Stimulated activated CD8-positive, alpha-beta memory T cell treated with anti-CD3 and anti-CD28 coated beads, Interleukin-12 subunit alpha, Interleukin-12 subunit beta, amount 100 ng/mL, for 4 hours (primary cell): ENCODE results near the gene ELAVL1.
"Not testable (repeated sequence)": the region's sequence is repeated elsewhere in the genome, so short reads cannot be mapped to it uniquely, and the experiment has no call there.

Experiments
- DNase-seq: peaks from one replicate; pipeline ENCODE4 v3.0.0-alpha.2; 2020; ENCODE audit warnings: low read depth

Gene ELAVL1

DNA sequence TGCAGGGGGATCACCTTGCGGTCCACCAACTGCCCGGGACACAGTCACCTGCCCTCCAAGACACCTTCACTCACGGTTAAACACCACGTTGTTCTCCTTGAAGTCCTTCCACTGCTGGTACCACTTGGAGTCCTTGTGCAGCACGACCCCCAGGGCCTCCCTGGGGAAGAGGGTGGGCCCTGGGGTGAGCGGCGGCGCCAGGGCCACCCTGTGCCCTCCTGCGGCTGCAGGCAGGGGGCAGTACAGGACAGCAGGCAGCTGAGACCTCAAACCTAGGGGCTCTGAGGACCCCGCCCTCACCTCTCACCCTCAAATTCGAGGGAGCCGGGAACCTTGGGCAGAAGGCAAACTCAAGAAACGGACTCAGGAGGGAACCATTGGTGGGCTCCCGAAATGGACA lies 72.0 kb downstream of the ELAVL1 start:
- DNase-seq = no peak

DNA sequence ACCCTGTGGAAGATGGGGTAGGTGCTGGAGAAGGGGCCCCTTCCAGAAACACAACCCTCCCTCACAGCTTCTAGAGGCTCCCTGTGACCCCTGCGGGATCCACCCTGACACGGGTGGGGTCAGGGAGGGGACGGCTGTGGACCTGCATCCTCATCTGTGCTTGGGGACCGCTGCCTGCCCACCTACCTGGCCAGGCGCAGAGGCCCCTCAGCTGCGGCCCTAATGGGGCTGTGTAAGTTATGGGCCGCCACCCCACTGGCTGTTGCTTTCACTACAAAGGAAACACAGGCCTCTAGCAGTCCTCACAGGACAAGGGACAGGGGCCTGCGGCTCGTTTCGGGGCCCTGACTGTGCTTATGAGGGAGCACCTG lies 72.5 kb downstream of the ELAVL1 start:
- DNase-seq = no peak

DNA sequence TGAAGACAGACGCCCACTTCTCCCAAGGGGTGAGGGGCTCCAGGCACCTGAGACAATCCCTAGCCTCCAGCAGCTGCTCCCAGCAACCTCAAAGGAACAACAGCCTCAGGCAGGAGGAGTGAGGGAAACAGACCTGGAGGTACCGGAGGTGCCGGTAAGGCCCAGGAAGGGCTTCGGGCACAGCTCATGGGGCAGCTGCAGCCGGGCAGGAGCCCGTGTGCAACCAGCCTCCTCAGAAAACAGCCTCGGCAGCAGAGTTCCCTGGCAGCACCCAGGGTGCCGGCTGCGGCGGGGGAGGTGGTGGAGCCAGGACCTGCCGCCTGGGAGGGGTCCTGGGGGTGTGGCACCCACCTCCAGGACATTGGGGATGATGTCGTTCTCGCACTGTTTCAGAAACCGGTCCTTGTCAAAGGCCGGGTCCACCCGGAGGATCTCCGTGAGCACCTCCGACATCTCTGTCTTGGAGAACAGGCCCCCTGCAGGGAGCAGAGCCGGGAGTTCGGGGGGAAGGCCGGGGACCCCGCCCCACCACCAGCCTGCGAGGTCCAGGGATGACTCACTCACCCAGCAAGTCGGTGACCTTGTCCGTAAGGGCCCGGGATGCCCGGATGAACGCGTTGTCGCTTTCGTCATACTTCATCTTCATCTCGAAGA lies 73.0 kb downstream of the ELAVL1 start:
- no peak for DNase-seq

DNA sequence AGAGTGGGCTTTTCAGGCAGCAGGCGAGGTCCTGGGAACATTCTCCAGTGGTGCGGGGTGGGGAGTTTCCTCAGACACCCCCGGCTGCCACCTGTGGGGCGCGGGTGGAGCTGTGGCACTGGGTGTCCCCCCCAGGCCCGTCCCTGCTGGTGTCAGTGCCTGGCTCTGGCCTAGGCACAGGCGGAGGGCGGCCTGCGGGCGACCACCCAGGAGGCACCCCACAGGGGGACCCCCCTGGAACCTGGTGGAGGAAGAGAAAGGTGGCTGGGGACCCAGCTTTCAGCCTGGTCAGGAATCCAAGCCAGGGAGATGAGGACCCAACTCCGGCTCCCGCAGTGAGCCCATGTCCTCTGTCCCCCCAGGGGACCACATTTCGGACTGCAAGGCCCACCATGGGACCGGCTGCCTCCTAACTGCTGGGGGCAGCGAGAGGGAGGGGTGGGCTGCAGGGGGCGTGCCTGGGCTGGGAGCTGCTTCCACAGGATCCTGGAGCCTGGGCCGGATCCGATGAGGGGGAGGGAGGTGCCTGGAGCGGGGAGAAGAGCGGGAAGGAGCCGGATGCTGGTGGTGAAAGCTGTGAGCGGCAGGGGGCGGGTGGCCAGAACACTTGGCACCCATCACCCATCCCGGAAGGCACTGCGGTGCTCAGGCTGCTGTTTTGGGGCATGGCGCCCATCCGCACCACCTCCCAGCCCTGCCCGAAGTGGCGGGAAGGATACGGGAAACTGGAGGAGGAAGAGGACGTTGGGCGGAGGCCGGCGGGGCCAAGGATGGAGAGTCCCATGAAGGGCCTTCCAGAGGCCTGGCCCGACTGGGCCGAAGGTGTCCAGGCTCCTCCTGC lies 74.0 kb downstream of the ELAVL1 start:
- no peak for DNase-seq

DNA sequence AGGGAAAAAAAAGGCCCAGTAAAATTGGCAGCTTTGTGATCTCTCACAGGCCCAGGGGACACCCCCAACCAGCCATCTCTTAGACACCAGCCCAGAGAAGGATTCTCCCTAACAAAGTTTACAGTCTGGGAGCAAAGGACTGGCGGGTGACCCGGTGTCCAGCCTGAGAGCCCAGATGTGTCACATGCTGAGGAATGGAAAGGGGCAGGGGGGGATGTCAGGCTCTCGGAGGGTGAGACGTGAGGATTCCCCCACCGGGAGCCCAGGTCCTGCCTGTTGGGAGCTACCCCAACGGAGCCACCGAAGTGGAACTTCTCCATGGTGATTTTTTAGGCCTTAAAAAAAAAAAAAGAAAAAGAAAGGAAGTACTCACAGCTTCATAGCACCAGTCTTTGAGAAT lies 74.7 kb downstream of the ELAVL1 start:
- no peak for DNase-seq

DNA sequence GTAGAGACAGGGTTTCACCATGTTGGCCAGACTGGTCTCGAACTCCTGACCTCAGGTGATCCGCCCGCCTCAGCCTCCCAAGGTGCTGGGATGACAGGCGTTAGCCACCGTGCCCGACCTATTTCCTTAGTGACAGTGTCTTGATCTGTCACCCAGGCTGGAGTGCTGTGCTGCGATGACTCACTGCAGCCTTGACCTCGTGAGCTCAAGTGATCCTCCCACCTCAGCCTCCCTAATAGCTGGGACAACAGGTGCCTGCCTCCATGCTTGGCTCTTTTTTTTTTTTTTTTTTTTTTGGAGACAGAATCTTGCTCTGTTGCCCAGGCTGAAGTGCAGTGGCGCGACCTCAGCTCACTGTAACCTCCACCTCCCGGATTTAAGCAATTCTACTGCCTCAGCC lies 75.4 kb downstream of the ELAVL1 start:
- DNase-seq = not testable (repeated sequence)

DNA sequence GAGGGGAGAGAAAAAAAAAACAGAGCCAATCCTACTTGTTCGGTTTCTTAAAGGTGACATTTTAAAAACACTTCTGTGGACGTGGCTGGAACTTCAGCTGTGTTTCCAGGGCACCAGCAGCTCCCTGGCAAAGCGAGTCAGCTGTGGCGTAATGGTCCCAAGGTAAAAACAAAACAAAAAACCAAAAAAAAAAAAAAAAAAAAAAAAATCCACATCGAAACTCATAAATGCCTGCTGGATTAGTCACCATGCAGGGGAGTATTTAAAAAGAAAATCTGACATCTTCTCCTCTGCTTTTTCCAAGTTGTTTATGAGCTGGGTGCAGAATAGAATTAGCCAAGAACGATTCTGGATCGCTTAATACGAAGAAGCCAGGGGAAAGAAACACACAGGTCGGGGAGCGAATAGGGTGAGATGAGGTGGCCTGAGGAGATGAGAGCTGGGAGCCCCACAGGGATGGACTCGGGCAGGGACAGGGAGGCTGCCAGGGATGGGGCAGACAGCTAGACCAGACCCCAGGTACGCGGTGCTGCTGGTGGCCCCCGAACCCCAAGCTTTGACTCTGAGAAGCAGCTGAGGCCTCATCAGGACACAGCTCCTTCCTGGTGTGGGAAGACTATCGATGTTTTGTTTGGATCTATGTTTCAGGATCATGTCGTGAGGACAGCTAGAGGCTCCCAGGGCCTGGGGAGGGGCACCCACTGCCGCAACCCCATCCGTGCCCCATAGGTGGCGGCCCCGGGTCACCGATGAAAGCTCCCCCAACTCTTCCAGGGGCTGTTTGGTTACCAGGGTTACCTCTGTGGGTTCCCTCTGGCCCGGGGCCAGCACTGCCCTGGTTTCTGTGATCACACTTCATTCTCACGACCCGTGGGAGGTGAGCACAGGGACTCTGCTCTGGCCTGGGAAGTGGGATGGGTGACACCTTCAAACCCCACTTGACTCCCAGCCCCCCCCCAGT lies 76.4 kb downstream of the ELAVL1 start:
- DNase-seq = peak; percentile 47

DNA sequence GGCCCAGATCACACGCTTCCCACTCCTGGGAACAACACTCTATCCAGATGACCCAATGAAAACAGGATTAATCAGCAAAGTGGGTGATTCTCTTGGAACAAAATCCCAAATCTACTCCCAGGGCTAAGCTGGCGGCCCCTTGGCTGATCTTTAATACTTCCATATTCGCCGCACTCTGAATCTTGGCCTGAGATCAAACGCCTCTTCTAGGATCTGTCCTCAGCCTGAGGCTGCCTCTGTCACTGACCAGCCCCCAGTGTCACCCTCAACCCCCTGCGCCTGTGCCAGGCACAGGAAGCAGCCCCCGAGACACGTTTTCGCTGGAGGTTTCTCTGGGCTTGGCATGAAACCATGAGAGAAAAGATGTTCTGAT lies 77.1 kb downstream of the ELAVL1 start:
- no peak for DNase-seq

DNA sequence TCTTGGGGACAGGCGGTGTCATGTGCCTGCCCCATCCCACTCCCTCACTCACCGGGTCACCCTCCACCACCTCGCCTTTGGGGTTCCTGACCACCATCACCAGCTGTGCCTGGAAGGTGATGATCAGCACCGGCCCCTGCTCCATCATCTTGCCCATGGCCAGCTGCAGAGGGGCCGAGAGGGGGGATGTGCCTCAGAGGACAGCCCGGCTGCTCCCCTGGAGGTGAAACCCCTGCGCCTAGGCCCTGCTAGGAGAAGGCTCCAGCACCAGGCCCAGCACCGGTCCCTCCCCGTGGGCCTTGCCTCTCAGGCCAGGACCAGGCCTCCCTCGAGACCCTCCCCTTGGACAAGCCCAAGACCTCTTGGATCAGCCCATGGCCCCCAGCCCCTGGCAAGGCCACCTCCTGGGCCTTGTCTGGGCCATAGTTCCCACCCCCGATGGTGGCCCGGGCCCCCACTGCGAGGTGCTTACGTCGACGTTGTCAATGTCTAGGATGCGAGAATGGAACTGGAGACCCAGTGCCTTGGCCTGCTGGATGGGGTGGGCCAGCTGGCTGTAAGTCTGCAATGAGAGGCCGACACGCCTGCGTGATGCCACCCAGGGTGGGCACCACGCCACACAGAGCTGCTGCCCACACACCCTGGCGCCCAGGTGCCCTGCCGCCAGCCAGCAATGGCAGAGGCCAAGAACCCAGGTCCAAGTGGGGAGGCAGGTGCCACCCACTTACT lies 77.7 kb downstream of the ELAVL1 start:
- DNase-seq = no peak

DNA sequence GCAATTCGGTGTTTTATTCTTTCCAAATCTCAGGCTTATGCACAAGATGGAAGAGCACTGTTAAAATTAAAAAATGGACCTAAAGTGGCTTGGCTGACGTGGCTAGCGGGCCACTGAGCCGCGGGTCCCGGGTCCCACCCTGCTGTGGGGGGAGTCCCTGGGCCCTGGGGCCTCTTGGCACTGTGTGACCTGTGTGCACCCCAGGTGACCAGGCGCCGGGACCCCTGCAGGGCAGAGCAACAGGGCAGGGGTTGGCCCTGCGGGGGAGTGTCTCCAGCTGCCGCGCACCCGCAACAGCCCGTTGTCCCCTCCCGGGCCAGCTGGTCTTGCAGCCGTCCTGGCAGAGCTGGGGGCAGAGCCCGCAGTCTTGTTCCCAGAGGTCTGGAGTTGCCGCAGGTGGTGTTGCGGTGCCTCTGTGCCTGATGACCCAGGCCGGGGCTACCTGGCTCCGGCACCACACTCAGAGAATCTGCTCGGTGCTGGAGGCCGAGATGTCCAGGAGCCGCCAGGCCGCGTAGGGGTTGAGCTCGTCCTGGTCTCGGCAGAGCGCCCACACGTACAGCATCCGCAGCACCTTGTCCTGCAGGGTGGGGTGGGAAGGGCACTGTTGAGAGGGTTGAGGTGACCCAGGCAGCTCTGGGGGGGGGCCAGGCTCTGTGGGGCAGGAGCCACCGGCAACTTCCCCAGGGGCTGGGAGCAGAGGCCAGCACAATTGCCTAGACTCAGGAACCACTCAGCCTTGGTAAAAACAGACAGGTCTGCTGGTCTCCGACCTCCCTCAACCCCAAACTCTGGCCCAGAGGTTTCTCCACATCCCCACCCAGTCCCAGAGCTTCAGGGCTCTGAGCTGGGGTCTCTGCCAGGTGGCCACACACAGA lies 78.5 kb downstream of the ELAVL1 start:
- DNase-seq = no peak

DNA sequence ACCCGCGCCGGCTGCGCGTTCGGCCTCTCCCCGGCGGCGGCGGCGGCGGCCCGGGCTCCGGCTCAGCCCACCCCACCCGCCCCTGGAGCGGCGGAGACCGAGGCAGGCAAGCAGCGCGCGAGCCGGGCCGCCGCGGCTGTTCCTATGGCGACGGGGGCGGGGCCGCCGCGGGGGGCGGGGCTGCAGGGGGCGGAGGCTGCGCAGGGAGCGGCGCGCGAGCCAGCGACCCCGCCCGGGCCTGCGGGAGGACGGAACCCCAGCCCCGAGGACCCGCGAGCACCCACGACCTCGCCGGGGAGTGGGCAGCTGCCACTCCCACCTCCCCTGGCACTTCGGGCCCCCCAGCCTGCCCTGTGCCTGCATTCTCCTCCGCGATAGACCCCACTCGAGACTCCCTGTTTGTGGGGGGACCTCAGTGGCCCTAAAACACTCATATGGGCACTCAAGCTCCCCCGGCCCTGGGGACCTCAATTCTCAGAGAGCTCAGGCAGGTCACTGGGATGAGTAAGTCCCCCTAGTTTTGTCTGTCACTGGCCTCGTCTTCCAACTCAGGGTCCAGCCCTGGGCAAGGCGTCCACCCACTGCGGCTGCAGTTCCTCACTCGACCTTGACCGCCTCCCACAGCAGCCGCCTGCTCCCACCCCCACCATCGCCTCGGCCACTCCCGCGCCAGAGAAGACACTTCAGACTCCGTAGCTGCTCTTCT lies 79.3 kb downstream of the ELAVL1 start, which contains the start of gene CTXN1:
CTXN1 (minus strand) TSS at position 115 of the 706 bp plus-strand sequence. CDS start 597 bp downstream, outside the sequence.
- peak; percentile 69 for DNase-seq

DNA sequence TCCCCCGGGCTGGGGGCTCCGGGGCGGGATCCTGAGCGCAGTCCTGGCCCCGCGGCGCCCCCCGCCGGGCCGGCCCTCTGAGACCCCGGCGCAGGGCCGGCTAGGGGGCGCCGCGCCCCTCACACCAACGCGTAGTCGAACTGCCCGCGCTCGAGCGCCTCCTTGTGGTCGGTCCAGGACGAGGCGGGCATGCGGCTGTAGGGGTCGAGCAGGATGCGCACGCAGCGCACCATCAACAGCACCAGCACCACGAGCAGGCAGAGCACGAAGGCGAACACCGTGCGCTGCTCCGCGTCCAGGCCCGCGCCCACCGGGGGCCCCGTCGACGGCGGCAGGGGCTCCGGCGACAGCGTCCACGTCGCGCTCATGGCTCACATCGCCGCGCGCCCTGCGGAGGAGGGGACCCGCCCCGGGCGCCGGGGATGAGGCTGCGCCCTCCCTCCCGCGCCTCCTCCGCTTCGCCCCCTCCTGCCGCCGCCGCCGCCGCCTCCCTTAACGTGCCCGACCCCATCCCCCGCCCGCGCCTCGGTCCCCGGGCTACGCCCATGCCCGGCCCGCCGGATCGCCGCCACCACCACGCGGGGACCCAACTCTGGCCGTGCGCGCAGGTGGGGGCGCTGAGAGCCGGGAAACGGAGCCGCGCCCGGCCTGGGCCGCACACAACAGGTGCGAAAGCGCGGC lies 80.1 kb downstream of the ELAVL1 start:
- DNase-seq = peak; percentile 65

DNA sequence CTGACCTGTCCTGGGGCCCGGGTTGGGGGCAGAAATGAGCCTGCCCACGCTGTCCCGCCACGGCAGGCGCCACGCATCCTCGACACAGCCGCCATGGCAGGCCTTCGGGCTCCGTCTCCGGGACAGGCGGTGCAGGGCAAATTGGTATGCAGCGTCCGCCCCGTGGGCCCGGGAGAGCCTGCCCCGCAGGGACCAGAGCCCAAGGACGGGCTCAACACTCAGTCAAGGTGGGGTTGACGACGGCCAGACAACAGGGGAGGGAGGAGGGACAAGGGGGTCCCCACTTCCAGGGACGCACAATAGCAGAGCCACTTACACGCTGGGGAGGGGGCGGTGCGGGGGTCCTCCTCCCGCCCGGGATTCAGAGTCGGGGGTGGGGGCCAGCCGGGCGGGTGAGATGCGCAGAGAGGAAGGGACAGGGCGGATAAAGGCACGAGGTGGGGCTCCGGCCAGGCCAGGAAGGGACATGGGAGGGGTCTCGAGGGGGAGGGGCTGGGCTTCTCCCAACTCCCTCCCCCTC lies 80.7 kb downstream of the ELAVL1 start:
- no peak for DNase-seq

DNA sequence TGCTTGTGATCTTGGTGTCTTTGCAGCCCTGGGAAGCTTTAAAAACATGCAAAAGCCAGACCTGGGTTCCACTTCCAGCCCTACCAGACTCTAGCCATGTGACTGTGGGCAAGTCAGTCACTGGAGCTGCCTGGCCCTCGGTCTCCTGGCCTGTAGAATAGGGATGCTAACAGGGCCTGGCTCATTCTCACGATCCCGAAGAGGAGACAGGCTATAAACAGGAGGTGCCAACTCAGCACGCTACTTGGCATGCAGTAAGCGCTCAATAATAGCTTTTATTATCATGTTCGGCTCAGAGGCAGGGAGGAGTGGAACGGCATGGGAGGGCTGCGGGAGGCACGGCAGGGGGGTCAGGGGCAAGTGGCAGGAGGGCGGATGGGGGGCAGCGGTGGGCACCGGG lies 81.2 kb downstream of the ELAVL1 start:
- no peak for DNase-seq

DNA sequence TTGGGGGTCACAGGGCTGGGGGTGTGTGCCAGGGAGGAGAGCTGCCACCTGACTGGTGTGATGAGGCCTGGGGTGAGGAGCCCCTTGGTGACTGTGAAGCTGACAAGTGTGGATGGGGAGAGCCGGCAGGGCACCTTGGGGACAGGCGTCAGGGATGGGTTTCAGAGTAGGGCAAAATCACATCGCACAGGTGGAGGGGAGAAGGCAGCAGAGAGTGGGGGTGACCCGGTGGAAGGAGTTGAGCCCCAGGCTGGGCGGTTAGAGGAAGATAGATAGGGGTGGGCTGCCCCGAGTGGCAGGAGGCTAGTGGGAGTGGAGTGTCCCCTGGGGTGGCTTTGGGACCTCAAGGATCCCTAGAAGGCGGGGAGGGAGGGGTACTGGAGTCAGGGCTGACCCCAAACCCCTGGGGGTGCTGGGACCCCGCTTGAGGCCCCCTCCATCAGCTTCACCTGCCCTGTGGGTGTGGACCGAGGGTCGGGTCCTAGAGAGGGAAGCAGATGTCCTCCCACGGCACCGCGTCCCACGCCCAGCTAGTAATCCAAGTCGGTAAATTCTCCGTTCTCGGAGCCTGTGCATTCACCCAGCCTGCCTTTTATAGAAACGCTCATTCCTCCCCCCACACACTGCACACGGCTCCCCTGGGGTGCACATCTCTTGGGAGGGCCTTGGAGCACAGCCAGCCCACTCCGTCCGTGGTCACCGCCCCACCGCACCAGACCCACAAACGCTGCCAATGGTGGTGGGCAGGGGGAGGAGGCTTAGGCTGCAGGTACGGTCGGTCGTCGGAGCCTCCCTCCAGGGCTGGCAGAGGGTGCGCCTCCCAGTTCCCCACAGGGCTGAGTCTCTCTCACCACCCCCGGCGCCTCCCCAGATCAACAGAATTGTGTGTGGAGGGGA lies 81.9 kb downstream of the ELAVL1 start:
- DNase-seq = no peak

DNA sequence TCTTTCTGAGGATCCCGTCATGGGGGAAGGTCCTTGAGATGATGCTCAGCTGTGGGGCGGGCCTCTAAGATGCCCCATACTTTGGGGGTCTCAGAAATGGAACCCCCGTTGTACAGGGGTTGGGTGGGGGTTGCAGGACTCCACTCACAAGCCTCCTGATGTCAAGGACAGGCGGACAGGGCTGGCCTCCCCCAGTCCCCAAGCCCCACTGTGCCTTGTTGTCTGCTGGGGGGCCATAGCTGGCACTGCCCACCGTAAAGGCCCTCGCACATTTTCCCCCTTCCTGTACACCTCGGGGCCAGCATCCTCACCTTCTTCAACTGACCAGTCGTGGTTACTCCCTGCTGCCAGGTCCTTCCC lies 82.6 kb downstream of the ELAVL1 start:
- no peak for DNase-seq

DNA sequence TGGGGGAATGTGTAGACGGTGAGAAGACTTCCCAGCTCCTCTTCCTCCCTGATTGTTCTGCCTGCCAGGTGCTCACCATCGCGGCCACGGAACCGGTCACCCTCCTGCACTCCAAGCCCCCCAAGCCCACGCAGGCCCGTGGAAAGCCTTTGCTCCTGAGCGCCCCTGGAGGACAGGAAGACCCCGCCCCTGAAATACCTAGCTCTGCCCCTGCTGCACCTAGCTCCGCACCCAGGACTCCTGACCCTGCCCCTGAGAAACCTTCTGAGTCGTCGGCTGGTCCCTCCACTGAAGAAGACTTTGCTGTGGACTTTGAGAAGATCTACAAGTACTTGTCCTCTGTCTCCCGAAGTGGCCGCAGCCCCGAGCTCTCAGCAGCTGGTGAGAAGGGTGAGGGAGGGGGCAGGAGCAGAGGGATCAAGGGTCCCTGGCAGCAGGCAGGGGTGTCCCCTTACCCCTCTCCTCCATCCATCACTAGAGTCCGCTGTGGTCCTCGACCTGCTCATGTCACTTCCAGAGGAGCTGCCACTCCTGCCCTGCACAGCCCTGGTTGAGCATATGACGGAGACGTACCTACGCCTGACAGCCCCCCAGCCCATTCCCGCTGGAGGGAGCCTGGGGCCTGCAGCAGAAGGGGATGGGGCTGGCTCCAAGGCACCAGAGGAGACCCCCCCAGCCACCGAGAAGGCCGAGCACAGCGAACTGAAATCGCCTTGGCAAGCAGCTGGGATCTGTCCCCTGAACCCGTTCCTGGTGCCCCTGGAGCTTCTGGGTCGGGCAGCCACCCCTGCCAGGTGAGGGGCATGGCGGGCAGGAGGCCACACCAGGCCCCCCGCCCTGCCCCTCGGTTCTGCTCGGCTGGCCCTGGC lies 83.2 kb downstream of the ELAVL1 start:
- no peak for DNase-seq
